Muscle of leg (tissue), 11 donors: ENCODE data around the gene CAMKK2. TPM values are rescaled to one million over a fixed set of nuclear protein-coding genes. Genes with fewer than 3 reads are reported as not detected.
"Not testable (repeated sequence)": the region's sequence is repeated elsewhere in the genome, so short reads cannot be mapped to it uniquely, and the experiment has no call there.

Source experiments
- DNase-seq: peaks from one replicate; pipeline ENCODE4 v3.0.0; 2013
- H3K27ac ChIP-seq: one replicate; pipeline ENCODE4 v1.5.1; 2013; ENCODE audit warnings: mild to moderate bottlenecking, low read length, control low read depth
- H3K27me3 ChIP-seq: one replicate; pipeline ENCODE4 v1.6.1; 2013; ENCODE audit warnings: low read length; ENCODE audit not compliant: control insufficient read depth, insufficient read depth
- H3K36me3 ChIP-seq: one replicate; pipeline ENCODE4 v1.6.1; 2013; ENCODE audit warnings: low read length; ENCODE audit not compliant: control insufficient read depth, insufficient read depth
- H3K4me1 ChIP-seq: one replicate; pipeline ENCODE4 v1.6.1; 2013; ENCODE audit warnings: low read length; ENCODE audit not compliant: control insufficient read depth, insufficient read depth
- H3K4me3 ChIP-seq: one replicate; pipeline ENCODE4 v1.5.1; 2013; ENCODE audit warnings: low read length, control low read depth
- H3K9me3 ChIP-seq: replicated peaks from 2 replicates; pipeline ENCODE4 v1.6.1; 2013; ENCODE audit warnings: low read depth, low read length; ENCODE audit not compliant: control insufficient read depth
- WGBS: methylation state at CpG from one replicate; pipeline ENCODE4 v1.1.5; 2013; ENCODE audit warnings: missing lambda C conversion rate; ENCODE audit not compliant: insufficient coverage; 5-methylcytosine and 5-hydroxymethylcytosine counted together
- polyA plus RNA-seq, 8 donors: library from polyadenylated mRNA; unstranded; fragments of 120-200 nt; gene quantifications; one replicate each; pipeline versions ENCODE4 v1.2.1 to v1.2.3, GENCODE V29; 2013; ENCODE audit warnings: inconsistent platforms in 1 of 8, low replicate concordance in 1 of 8; ENCODE audit not compliant: insufficient read length in 8 of 8, insufficient read depth in 1 of 8
- total RNA-seq: library from RNA; stranded (reverse); fragments of 120-200 nt; gene quantifications from one replicate; pipeline ENCODE4 v1.2.4, GENCODE V29; 2013

The CAMKK2 gene
- total and polyA plus RNA-seq, 9 donors = 12.1 to 29.5 (median 23.2) TPM

- H3K27me3 ChIP-seq = no peaks in the 10 kb centered on the region
- no peak for DNase-seq
- H3K36me3 ChIP-seq = peaks cover 76% of the 10 kb centered on the region
- H3K27ac ChIP-seq = no peak overlapping the region
- no peak overlapping the region for H3K4me3 ChIP-seq
- WGBS = 76% methylated on average over 2 of the region's 4 CpGs
- peaks cover 10% of the 10 kb centered on the region for H3K4me1 ChIP-seq
- H3K9me3 ChIP-seq = no peaks in the 10 kb centered on the region
These were observed 32.1 kb upstream of the CAMKK2 start for GRCh38 chr12:121328620-121329019.

- H3K9me3 ChIP-seq = no peaks in the 10 kb centered on the region
- H3K4me1 ChIP-seq = peaks cover 10% of the 10 kb centered on the region
- DNase-seq = peak; percentile 80
- no peak overlapping the region for H3K27ac ChIP-seq
- H3K4me3 ChIP-seq = no peak overlapping the region
- H3K36me3 ChIP-seq = peaks cover 71% of the 10 kb centered on the region
- no peaks in the 10 kb centered on the region for H3K27me3 ChIP-seq
- 91% methylated on average over 17 of the region's 21 CpGs for WGBS
These were observed 30.6 kb upstream of the CAMKK2 start for GRCh38 chr12:121326996-121327674.

GRCh38 chr12:121325922-121326396 is 29.4 kb upstream of the CAMKK2 start:
- no peaks in the 10 kb centered on the region for H3K9me3 ChIP-seq
- H3K27me3 ChIP-seq = no peaks in the 10 kb centered on the region
- peaks cover 10% of the 10 kb centered on the region for H3K4me1 ChIP-seq
- whole genome bisulfite sequencing = 83% methylated on average over 2 of the region's 5 CpGs
- no peak overlapping the region for H3K27ac ChIP-seq
- no peak for DNase-seq
- H3K36me3 ChIP-seq = peaks cover 66% of the 10 kb centered on the region
- H3K4me3 ChIP-seq = no peak overlapping the region

- DNase-seq = no peak
These were observed 27.4 kb upstream of the CAMKK2 start for GRCh38 chr12:121323908-121324307.

DNA sequence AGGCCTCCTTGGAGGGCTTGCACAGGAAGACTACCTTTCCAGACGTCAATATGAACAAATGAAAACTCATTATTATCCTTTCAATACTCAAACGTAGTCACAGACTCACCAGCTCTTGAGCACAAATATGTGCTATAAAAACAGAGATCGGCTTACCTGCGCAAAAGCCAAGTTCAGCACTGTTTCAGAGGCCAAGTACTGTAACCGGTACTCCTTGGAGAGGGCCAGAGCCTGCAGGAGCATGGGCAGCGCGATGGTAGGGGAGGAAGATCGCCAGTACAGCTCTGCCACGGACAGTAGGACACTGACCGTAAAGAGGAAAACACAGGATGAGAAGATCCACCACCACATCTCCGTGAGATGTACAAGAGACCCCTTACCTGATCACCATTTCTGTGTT is 21.6 kb upstream of the CAMKK2 start:
- 51% methylated on average over 10 of the region's 11 CpGs for WGBS
- Histone ChIP-seq H3K9me3 (no peaks in the 10 kb centered on the region), H3K27me3 (no peaks in the 10 kb centered on the region), H3K36me3 (peaks cover 18% of the 10 kb centered on the region), H3K27ac (no peak overlapping the region), H3K4me1 (no peaks in the 10 kb centered on the region), H3K4me3 (no peak overlapping the region)
- no peak for DNase-seq

More at GRCh38 chr12:121323908-121324307, 27.4 kb upstream of the CAMKK2 start:
- Histone ChIP-seq H3K9me3 (no peaks in the 10 kb centered on the region), H3K36me3 (peaks cover 55% of the 10 kb centered on the region), H3K27ac (no peak overlapping the region), H3K4me1 (peaks cover 10% of the 10 kb centered on the region), H3K27me3 (no peaks in the 10 kb centered on the region), H3K4me3 (no peak overlapping the region)
- WGBS = no CpG with 5 or more reads among the region's 3 CpGs

DNA sequence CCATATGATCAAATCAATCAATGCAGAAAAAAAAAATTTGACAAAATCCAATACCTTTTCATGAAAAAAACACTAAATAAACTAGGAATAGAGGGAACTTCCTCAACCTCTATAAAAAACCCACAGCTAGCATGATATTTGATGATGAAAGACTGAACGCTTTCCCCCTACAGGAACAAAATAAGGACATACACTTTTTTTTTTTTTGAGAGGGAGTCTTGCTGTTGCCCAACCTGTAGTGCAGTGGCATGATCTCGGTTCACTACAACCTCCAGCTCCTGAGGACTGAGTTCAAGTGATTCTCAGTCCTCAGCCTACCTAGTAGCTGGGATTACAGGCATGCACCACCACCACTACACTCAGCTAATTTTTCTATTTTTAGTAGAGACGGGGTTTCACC is 17.9 kb upstream of the CAMKK2 start:
- Histone ChIP-seq H3K4me1 (no peaks in the 10 kb centered on the region), H3K27ac (no peak overlapping the region), H3K27me3 (no peaks in the 10 kb centered on the region), H3K9me3 (no peaks in the 10 kb centered on the region), H3K36me3 (peaks cover 15% of the 10 kb centered on the region), H3K4me3 (no peak overlapping the region)
- DNase-seq = no peak
- no CpG with 5 or more reads among the region's 3 CpGs for WGBS

DNA sequence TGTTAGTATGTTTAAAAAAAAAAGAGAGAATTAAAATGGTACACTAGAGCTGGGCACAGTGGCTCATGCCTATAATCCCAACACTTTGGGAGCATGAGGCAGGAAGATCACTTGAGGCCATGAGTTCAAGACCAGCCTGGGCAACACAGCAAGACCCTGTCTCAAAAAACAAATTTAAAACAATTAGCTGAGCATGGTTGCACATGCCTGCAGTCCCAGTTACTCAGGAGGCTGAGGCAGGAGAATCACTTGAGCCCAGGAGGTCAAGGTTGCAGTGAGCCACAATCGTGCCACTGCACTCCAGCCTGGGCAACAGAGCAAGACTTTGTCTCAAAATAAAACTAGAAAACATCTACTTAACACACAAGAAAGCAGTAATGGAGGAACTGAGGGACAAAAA is 13.7 kb upstream of the CAMKK2 start:
- not testable (repeated sequence) for DNase-seq, H3K4me3 ChIP-seq, H3K4me1 ChIP-seq, H3K27ac ChIP-seq, H3K9me3 ChIP-seq, H3K27me3 ChIP-seq
- no CpG with 5 or more reads among the region's 1 CpG for WGBS
- peaks cover 16% of the 10 kb centered on the region for H3K36me3 ChIP-seq

DNA sequence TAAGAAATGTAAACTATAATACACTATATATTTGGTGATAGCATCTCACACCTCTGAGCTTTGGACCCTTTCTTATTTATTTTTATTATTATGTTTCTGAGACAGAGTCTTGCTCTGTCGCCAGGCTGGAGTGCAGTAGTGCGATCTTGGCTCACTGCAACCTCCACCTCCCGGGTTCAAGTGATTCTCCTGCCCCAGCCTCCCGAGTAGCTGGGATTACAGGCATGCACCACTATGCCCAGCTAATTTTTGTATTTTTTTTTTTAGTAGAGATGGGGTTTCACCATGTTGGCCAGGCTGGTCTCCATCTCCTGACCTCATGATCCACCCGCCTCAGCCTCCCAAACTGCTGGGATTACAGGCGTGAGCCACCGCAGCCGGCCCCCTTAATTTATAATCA is 10.9 kb upstream of the CAMKK2 start:
- H3K4me3 ChIP-seq, H3K9me3 ChIP-seq, H3K4me1 ChIP-seq, DNase-seq, H3K27ac ChIP-seq, H3K27me3 ChIP-seq: not testable (repeated sequence)
- no CpG with 5 or more reads among the region's 8 CpGs for WGBS
- H3K36me3 ChIP-seq = peaks cover 16% of the 10 kb centered on the region

GRCh38 chr12:121304306-121304705 is 7.8 kb upstream of the CAMKK2 start:
- H3K36me3 ChIP-seq = peaks cover 6% of the 10 kb centered on the region
- H3K27me3 ChIP-seq = peaks cover 3% of the 10 kb centered on the region
- no peaks in the 10 kb centered on the region for H3K4me1 ChIP-seq
- no peak for DNase-seq
- 94% methylated on average over 3 of the region's 4 CpGs for WGBS
- no peaks in the 10 kb centered on the region for H3K9me3 ChIP-seq
- no peak overlapping the region for H3K27ac ChIP-seq
- H3K4me3 ChIP-seq = no peak overlapping the region

DNA sequence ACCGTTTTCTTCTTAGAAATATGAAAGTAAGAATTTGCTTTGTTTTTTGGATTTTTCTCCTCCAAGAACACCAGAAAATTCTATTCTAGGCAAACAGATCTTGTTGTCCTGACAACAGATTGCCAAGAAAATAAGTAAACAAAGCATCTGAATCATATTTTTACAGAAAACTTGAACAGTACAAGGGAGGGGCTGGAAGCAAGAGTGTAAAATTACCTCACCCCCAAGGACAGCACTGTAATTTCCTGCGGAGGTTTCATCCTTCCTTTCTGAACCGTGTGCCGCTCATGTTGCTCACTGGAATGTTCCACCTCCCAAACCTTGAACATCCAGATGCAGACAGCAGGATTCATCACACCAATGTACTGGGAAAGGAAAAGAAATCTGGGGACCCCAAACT is 5.4 kb upstream of the CAMKK2 start:
- Histone ChIP-seq H3K27me3 (peaks cover 3% of the 10 kb centered on the region), H3K9me3 (no peaks in the 10 kb centered on the region), H3K27ac (no peak overlapping the region), H3K36me3 (no peaks in the 10 kb centered on the region), H3K4me3 (no peak overlapping the region), H3K4me1 (peaks cover 7% of the 10 kb centered on the region)
- no CpG with 5 or more reads among the region's 4 CpGs for WGBS
- peak; percentile 22 for DNase-seq
